Coronary artery (tissue), 2 donors: ENCODE data around the gene TPRA1.
"Not testable (repeated sequence)": the region's sequence is repeated elsewhere in the genome, so short reads cannot be mapped to it uniquely, and the experiment has no call there.

Experiments
- DNase-seq: peaks from one replicate; pipeline ENCODE4 v3.0.0-alpha.2; 2017; ENCODE audit warnings: low spot score
- H3K27ac ChIP-seq, 2 donors: fragments of 200-600 bp; sonication (generic); one replicate each; pipeline ENCODE4 v1.5.1; 2016 to 2019
- H3K4me3 ChIP-seq: fragments of 200-600 bp; sonication (generic); 2 replicates; pipeline ENCODE4 v1.5.1; 2016; ENCODE audit warnings: mild to moderate bottlenecking, moderate library complexity
- CTCF ChIP-seq: fragments of 200-600 bp; sonication (generic); IDR thresholded peaks from one replicate; pipeline ENCODE4 v1.5.1; 2019; ENCODE audit warnings: antibody characterized with exemption

The TPRA1 gene

GRCh38 chr3:127531821-127532220, 58.7 kb downstream of the TPRA1 start:
- no peak for DNase-seq
- Histone ChIP-seq H3K4me3 (no peak overlapping the region), H3K27ac (no peak overlapping the region)
- no peak for TF ChIP-seq CTCF

- H3K27ac ChIP-seq, DNase-seq, H3K4me3 ChIP-seq: not testable (repeated sequence)
These were observed 59.7 kb downstream of the TPRA1 start for GRCh38 chr3:127530863-127531262.

GRCh38 chr3:127529346-127530188, 61.0 kb downstream of the TPRA1 start:
- no peak overlapping the region for H3K4me3 ChIP-seq
- TF ChIP-seq CTCF: no peak
- H3K27ac ChIP-seq: no peak overlapping the region
- peak; percentile 61 for DNase-seq

- DNase-seq: no peak
- H3K4me3 ChIP-seq: no peak overlapping the region
- no peak for TF ChIP-seq CTCF
- no peak overlapping the region for H3K27ac ChIP-seq
These were observed 65.2 kb downstream of the TPRA1 start for GRCh38 chr3:127525373-127525772.

GRCh38 chr3:127524296-127524896, 66.1 kb downstream of the TPRA1 start:
- no peak for DNase-seq
- TF ChIP-seq CTCF: no peak
- Histone ChIP-seq H3K4me3 (no peak overlapping the region), H3K27ac (no peak overlapping the region)
